Gastrocnemius medialis (tissue), 4 donors: ENCODE data around the gene DPH3. TPM values are rescaled to one million over a fixed set of nuclear protein-coding genes. Genes with fewer than 3 reads are reported as not detected.
A peak's percentile ranks its signal among the peaks of the same experiment; 100 is the strongest.

ENCODE experiments used
- ATAC-seq, 2 donors: fragments of 150-250 bp; one replicate each; pipeline ENCODE4 v1.9.1; 2016
- DNase-seq, 2 donors: peaks; one replicate each; pipeline ENCODE4 v3.0.0-alpha.2; 2019
- H3K27ac ChIP-seq, 4 donors: fragments of 200-600 bp; sonication (generic); 1 replicate in 1 of 4; 2 replicates in 3 of 4; pipeline ENCODE4 v1.5.1; 2016 to 2018; ENCODE audit warnings: mild to moderate bottlenecking in 2 of 4, moderate library complexity in 1 of 4
- H3K27me3 ChIP-seq, 3 donors: fragments of 200-600 bp; sonication (generic) in 2 of 3; 1 replicate in 1 of 3; 2 replicates in 2 of 3; pipeline versions ENCODE4 v1.5.1 to v1.6.0; 2016 to 2019; ENCODE audit warnings: mild to moderate bottlenecking in 1 of 3, moderate library complexity in 1 of 3
- H3K36me3 ChIP-seq, 2 donors: fragments of 200-600 bp; sonication (generic) in 1 of 2; one replicate each; pipeline ENCODE4 v1.5.1; 2017 to 2018
- H3K4me1 ChIP-seq, 2 donors: fragments of 200-600 bp; sonication (generic) in 1 of 2; one replicate each; pipeline ENCODE4 v1.5.1; 2016 to 2017; ENCODE audit warnings: mild to moderate bottlenecking in 2 of 2
- H3K4me3 ChIP-seq, 4 donors: fragments of 200-600 bp; sonication (generic) in 3 of 4; 1 replicate in 1 of 4; 2 replicates in 3 of 4; pipeline ENCODE4 v1.5.1; 2016 to 2019; ENCODE audit warnings: mild to moderate bottlenecking in 2 of 4
- H3K9me3 ChIP-seq, 3 donors: fragments of 200-600 bp; sonication (generic) in 2 of 3; 1 replicate in 1 of 3; 2 replicates in 2 of 3; pipeline ENCODE4 v1.5.1; 2016 to 2019
- CTCF ChIP-seq, 5 experiments: fragments of 450-650 bp in 3 of 5; fragments of 200-600 bp in 2 of 5; sonication (generic) in 2 of 5; IDR thresholded peaks in 4 of 5; conservative IDR thresholded peaks in 1 of 5; 1 replicate in 4 of 5; 2 replicates in 1 of 5; pipeline ENCODE4 v1.5.1; 2016 to 2019; ENCODE audit warnings: antibody characterized with exemption in 5 of 5, mild to moderate bottlenecking in 3 of 5, moderate library complexity in 3 of 5
- POLR2A ChIP-seq, 2 donors: fragments of 450-650 bp; IDR thresholded peaks; one replicate each; pipeline ENCODE4 v1.6.1; 2017; ENCODE audit warnings: antibody characterized with exemption in 2 of 2, mild to moderate bottlenecking in 2 of 2, moderate library complexity in 2 of 2
- in situ Hi-C, 4 donors: fragments of 200-750 bp; cut with MboI; loops; one replicate each; pipeline versions ENCODE4 v1.15.0 to v1.8.0; 2017; ENCODE audit warnings: low sequenced_read_pairs in 4 of 4
- intact Hi-C: fragments of 100-400 bp; cut with DNase I; formaldehyde crosslinking; loops from one replicate; pipeline ENCODE4 v1.15.1; 2023; ENCODE audit warnings: low total_unique reads
- total RNA-seq, 4 donors: library from RNA; depleted of rRNA; stranded (reverse); fragments of >200 nt; gene quantifications; one replicate each; pipeline versions ENCODE4 v1.1.0 to v1.2.3, GENCODE V29; 2016

DPH3 gene
- total RNA-seq, 4 donors from 2014 or later = 40.3 to 66.6 (median 44.2) TPM

GRCh38 chr3:16255326-16255725, 9.4 kb downstream of the DPH3 start:
- ATAC-seq (no peak), DNase-seq (no peak)
- Histone ChIP-seq H3K36me3 (peaks cover 0 to 13% of the 10 kb centered on the region in 2 donors), H3K9me3 (no peaks in the 10 kb centered on the region), H3K27ac (peak overlapping the region; percentile 41 to 89 (median 72)), H3K4me3 (no peak overlapping the region), H3K4me1 (peaks cover 49 to 54% of the 10 kb centered on the region in 2 donors), H3K27me3 (no peaks in the 10 kb centered on the region)
- intact Hi-C loops = no loop called here
- no peak for TF ChIP-seq POLR2A (IDR thresholded peaks at IDR 0.05)
- TF ChIP-seq CTCF (IDR thresholded peaks at IDR 0.05 in 4 of 5, conservative IDR thresholded peaks at IDR 0.05 in 1 of 5) = no peak
- in situ Hi-C loops = loop anchor here in 1 of 4 donors (25.0 kb wide), 1 partner anchor 643 kb away; the partner anchor contains the start of genes BTD and HACL1

GRCh38 chr3:16254916-16255315, 9.8 kb downstream of the DPH3 start:
- in situ Hi-C loops (loop anchor here in 1 of 4 donors (25.0 kb wide), 1 partner anchor 643 kb away; the partner anchor contains the start of genes BTD and HACL1), intact Hi-C loops (no loop called here)
- Histone ChIP-seq H3K4me1 (peaks cover 49 to 54% of the 10 kb centered on the region in 2 donors), H3K9me3 (no peaks in the 10 kb centered on the region), H3K36me3 (peaks cover 0 to 11% of the 10 kb centered on the region in 2 donors), H3K27me3 (no peaks in the 10 kb centered on the region), H3K27ac (peak overlapping the region; percentile 41 to 89 (median 72)), H3K4me3 (no peak overlapping the region)
- ATAC-seq (no peak), DNase-seq (peak in 1 of 2 donors; percentile 40)
- TF ChIP-seq CTCF (IDR thresholded peaks at IDR 0.05 in 4 of 5, conservative IDR thresholded peaks at IDR 0.05 in 1 of 5) (no peak), POLR2A (IDR thresholded peaks at IDR 0.05) (no peak)

GRCh38 chr3:16253601-16254000, 11.1 kb downstream of the DPH3 start:
- no peaks in the 10 kb centered on the region for H3K27me3 ChIP-seq
- DNase-seq (peak; percentile 85 to 88), ATAC-seq (peak; percentile 82 to 95)
- TF ChIP-seq POLR2A (IDR thresholded peaks at IDR 0.05) = no peak
- TF ChIP-seq CTCF (IDR thresholded peaks at IDR 0.05 in 4 of 5, conservative IDR thresholded peaks at IDR 0.05 in 1 of 5) = no peak
- intact Hi-C loops = no loop called here
- H3K4me1 ChIP-seq = peaks cover 39 to 46% of the 10 kb centered on the region in 2 donors
- peak overlapping the region; percentile 69 to 89 (median 73) for H3K27ac ChIP-seq
- in situ Hi-C loops = loop anchor here in 1 of 4 donors (25.0 kb wide), 1 partner anchor 641 kb away; the partner anchor contains the start of genes BTD and HACL1
- H3K9me3 ChIP-seq = no peaks in the 10 kb centered on the region
- no peaks in the 10 kb centered on the region for H3K36me3 ChIP-seq
- H3K4me3 ChIP-seq = no peak overlapping the region

GRCh38 chr3:16252988-16253387, 11.8 kb downstream of the DPH3 start:
- intact Hi-C loops = no loop called here
- Histone ChIP-seq H3K27ac (peak overlapping the region; percentile 69 to 89 (median 73)), H3K27me3 (no peaks in the 10 kb centered on the region), H3K4me1 (peaks cover 34 to 41% of the 10 kb centered on the region in 2 donors), H3K4me3 (no peak overlapping the region), H3K9me3 (no peaks in the 10 kb centered on the region), H3K36me3 (no peaks in the 10 kb centered on the region)
- TF ChIP-seq POLR2A (IDR thresholded peaks at IDR 0.05) (no peak), CTCF (IDR thresholded peaks at IDR 0.05 in 4 of 5, conservative IDR thresholded peaks at IDR 0.05 in 1 of 5) (no peak)
- DNase-seq (no peak), ATAC-seq (peak in 1 of 2 donors; percentile 49)
- in situ Hi-C loops = loop anchor here in 1 of 4 donors (25.0 kb wide), 1 partner anchor 641 kb away; the partner anchor contains the start of genes BTD and HACL1
